Measurements from ENCODE around the gene ALPK3. TPM values are rescaled to one million over a fixed set of nuclear protein-coding genes. Genes with fewer than 3 reads are reported as not detected.

The ALPK3 gene
- total and polyA plus RNA-seq, 2 experiments from 2014 or later = 3.7 to 29.7 TPM

DNA sequence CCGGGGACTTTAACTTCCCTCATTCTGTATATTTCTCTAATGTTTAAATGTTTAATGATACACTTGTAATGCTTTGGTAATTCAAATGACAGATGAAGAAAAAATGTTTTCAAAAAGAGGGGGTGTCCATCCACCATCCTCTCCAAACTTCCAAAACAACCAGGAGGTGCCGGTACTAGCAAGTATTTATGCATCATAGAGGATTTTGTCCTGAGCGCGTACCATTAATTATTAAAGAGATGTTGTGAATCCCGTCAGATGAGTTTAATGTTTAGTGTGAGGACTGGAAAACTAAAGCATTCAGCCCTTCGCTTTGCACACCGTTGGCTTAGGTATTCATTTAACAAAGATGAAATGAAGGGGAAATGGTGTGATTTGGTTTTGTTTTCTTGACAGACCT lies 68.6 kb downstream of the ALPK3 start:
- Histone ChIP-seq H3K79me2 (replicated peaks; ENCODE audit: insufficient read depth) (no peaks in the 10 kb centered on the region), H3K36me3 (ENCODE audit: insufficient read depth) (no peaks in the 10 kb centered on the region), H2AFZ (no peak overlapping the region), H3K9me2 (ENCODE audit: insufficient read depth) (no peaks in the 10 kb centered on the region), H3F3A (replicated peaks; ENCODE audit: low read depth) (no peaks in the 10 kb centered on the region), H3K4me2 (no peak overlapping the region), H4K20me1 (replicated peaks; ENCODE audit: insufficient read depth) (no peaks in the 10 kb centered on the region), H3K27me3 (ENCODE audit: insufficient read depth) (no peaks in the 10 kb centered on the region), H3K4me1 (ENCODE audit: insufficient read depth) (no peaks in the 10 kb centered on the region), H3K27ac (ENCODE audit: low read depth) (no peak overlapping the region), H3K4me3 (no peak overlapping the region)
- Mint-ChIP-seq H3K36me3 (ENCODE audit: low read depth) (no peaks in the 10 kb centered on the region), H3K9me3 (no peaks in the 10 kb centered on the region), H3K27me3 (ENCODE audit: insufficient read depth, low read depth, poor library complexity) (peaks cover 5% of the 10 kb centered on the region), H3K27ac (no peak overlapping the region), H3K4me3 (no peak overlapping the region), H3K4me1 (peaks cover 5% of the 10 kb centered on the region)
- TF ChIP-seq JUNB (IDR thresholded peaks at IDR 0.05; ENCODE audit: unreplicated experiment) = no peak
- TF ChIP-seq EZH2phosphoT487 (IDR thresholded peaks at IDR 0.05; ENCODE audit: unreplicated experiment) = no peak
- no peak for TF ChIP-seq ZNF114 (CRISPR knock-in tag; IDR thresholded peaks at IDR 0.05)
- TF ChIP-seq, protein P1, sequence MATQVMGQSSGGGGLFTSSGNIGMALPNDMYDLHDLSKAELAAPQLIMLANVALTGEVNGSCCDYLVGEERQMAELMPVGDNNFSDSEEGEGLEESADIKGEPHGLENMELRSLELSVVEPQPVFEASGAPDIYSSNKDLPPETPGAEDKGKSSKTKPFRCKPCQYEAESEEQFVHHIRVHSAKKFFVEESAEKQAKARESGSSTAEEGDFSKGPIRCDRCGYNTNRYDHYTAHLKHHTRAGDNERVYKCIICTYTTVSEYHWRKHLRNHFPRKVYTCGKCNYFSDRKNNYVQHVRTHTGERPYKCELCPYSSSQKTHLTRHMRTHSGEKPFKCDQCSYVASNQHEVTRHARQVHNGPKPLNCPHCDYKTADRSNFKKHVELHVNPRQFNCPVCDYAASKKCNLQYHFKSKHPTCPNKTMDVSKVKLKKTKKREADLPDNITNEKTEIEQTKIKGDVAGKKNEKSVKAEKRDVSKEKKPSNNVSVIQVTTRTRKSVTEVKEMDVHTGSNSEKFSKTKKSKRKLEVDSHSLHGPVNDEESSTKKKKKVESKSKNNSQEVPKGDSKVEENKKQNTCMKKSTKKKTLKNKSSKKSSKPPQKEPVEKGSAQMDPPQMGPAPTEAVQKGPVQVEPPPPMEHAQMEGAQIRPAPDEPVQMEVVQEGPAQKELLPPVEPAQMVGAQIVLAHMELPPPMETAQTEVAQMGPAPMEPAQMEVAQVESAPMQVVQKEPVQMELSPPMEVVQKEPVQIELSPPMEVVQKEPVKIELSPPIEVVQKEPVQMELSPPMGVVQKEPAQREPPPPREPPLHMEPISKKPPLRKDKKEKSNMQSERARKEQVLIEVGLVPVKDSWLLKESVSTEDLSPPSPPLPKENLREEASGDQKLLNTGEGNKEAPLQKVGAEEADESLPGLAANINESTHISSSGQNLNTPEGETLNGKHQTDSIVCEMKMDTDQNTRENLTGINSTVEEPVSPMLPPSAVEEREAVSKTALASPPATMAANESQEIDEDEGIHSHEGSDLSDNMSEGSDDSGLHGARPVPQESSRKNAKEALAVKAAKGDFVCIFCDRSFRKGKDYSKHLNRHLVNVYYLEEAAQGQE (IDR thresholded peaks at IDR 0.05; ENCODE audit: unreplicated experiment) = no peak
- TF ChIP-seq EZH2 (IDR thresholded peaks at IDR 0.05; ENCODE audit: low read depth, unreplicated experiment) = no peak
- TF ChIP-seq, protein P2, sequence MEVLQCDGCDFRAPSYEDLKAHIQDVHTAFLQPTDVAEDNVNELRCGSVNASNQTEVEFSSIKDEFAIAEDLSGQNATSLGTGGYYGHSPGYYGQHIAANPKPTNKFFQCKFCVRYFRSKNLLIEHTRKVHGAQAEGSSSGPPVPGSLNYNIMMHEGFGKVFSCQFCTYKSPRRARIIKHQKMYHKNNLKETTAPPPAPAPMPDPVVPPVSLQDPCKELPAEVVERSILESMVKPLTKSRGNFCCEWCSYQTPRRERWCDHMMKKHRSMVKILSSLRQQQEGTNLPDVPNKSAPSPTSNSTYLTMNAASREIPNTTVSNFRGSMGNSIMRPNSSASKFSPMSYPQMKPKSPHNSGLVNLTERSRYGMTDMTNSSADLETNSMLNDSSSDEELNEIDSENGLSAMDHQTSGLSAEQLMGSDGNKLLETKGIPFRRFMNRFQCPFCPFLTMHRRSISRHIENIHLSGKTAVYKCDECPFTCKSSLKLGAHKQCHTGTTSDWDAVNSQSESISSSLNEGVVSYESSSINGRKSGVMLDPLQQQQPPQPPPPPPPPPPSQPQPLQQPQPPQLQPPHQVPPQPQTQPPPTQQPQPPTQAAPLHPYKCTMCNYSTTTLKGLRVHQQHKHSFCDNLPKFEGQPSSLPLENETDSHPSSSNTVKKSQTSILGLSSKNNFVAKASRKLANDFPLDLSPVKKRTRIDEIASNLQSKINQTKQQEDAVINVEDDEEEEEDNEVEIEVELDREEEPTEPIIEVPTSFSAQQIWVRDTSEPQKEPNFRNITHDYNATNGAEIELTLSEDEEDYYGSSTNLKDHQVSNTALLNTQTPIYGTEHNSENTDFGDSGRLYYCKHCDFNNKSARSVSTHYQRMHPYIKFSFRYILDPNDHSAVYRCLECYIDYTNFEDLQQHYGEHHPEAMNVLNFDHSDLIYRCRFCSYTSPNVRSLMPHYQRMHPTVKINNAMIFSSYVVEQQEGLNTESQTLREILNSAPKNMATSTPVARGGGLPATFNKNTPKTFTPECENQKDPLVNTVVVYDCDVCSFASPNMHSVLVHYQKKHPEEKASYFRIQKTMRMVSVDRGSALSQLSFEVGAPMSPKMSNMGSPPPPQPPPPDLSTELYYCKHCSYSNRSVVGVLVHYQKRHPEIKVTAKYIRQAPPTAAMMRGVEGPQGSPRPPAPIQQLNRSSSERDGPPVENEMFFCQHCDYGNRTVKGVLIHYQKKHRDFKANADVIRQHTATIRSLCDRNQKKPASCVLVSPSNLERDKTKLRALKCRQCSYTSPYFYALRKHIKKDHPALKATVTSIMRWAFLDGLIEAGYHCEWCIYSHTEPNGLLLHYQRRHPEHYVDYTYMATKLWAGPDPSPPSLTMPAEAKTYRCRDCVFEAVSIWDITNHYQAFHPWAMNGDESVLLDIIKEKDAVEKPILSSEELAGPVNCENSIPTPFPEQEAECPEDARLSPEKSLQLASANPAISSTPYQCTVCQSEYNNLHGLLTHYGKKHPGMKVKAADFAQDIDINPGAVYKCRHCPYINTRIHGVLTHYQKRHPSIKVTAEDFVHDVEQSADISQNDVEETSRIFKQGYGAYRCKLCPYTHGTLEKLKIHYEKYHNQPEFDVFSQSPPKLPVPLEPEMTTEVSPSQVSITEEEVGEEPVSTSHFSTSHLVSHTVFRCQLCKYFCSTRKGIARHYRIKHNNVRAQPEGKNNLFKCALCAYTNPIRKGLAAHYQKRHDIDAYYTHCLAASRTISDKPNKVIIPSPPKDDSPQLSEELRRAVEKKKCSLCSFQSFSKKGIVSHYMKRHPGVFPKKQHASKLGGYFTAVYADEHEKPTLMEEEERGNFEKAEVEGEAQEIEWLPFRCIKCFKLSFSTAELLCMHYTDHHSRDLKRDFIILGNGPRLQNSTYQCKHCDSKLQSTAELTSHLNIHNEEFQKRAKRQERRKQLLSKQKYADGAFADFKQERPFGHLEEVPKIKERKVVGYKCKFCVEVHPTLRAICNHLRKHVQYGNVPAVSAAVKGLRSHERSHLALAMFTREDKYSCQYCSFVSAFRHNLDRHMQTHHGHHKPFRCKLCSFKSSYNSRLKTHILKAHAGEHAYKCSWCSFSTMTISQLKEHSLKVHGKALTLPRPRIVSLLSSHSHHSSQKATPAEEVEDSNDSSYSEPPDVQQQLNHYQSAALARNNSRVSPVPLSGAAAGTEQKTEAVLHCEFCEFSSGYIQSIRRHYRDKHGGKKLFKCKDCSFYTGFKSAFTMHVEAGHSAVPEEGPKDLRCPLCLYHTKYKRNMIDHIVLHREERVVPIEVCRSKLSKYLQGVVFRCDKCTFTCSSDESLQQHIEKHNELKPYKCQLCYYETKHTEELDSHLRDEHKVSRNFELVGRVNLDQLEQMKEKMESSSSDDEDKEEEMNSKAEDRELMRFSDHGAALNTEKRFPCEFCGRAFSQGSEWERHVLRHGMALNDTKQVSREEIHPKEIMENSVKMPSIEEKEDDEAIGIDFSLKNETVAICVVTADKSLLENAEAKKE (CRISPR knock-in tag; IDR thresholded peaks at IDR 0.05) = no peak
- TF ChIP-seq, protein P3, sequence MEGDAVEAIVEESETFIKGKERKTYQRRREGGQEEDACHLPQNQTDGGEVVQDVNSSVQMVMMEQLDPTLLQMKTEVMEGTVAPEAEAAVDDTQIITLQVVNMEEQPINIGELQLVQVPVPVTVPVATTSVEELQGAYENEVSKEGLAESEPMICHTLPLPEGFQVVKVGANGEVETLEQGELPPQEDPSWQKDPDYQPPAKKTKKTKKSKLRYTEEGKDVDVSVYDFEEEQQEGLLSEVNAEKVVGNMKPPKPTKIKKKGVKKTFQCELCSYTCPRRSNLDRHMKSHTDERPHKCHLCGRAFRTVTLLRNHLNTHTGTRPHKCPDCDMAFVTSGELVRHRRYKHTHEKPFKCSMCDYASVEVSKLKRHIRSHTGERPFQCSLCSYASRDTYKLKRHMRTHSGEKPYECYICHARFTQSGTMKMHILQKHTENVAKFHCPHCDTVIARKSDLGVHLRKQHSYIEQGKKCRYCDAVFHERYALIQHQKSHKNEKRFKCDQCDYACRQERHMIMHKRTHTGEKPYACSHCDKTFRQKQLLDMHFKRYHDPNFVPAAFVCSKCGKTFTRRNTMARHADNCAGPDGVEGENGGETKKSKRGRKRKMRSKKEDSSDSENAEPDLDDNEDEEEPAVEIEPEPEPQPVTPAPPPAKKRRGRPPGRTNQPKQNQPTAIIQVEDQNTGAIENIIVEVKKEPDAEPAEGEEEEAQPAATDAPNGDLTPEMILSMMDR (conservative IDR thresholded peaks at IDR 0.05; ENCODE audit: low read depth in 2 of 2) = no peak
- no peak for TF ChIP-seq NANOG (IDR thresholded peaks at IDR 0.05; ENCODE audit: borderline replicate concordance)
- no peak for TF ChIP-seq ZNF331 (CRISPR knock-in tag; IDR thresholded peaks at IDR 0.05; ENCODE audit: low read depth)
- no peak for TF ChIP-seq POLR2AphosphoS5 (IDR thresholded peaks at IDR 0.05; ENCODE audit: low read depth)
- no peak for TF ChIP-seq STAT1 (IDR thresholded peaks at IDR 0.05; ENCODE audit: unreplicated experiment)
- TF ChIP-seq, protein P4, sequence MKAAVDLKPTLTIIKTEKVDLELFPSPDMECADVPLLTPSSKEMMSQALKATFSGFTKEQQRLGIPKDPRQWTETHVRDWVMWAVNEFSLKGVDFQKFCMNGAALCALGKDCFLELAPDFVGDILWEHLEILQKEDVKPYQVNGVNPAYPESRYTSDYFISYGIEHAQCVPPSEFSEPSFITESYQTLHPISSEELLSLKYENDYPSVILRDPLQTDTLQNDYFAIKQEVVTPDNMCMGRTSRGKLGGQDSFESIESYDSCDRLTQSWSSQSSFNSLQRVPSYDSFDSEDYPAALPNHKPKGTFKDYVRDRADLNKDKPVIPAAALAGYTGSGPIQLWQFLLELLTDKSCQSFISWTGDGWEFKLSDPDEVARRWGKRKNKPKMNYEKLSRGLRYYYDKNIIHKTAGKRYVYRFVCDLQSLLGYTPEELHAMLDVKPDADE (IDR thresholded peaks at IDR 0.05) = no peak
- no peak for TF ChIP-seq CREB1 (CRISPR knock-in tag; IDR thresholded peaks at IDR 0.05; ENCODE audit: low read depth)
- DNase-seq (ENCODE audit: low spot score) (no peak), ATAC-seq (no peak)

Data from GM23338 (cell line).